ENCODE measurements around the gene TLE3.

The TLE3 gene

GRCh38 chr15:69998541-69999391 lies 99.0 kb downstream of the TLE3 start:
- DNase-seq = no peak

GRCh38 chr15:69997813-69998212 lies 99.9 kb downstream of the TLE3 start:
- no peak for DNase-seq

All from activated CD4-positive, alpha-beta T cell treated with anti-CD3 and anti-CD28 coated beads, Interleukin-10, Interleukin-2, amounts not matched to agents 100 ng/mL and 50 ng/mL, durations not matched to agents 16 hours and 8 hours (primary cell).